ENCODE measurements around the gene GRIA4.
"Not testable (repeated sequence)": the region's sequence is repeated elsewhere in the genome, so short reads cannot be mapped to it uniquely, and the experiment has no call there.

The GRIA4 gene

DNA sequence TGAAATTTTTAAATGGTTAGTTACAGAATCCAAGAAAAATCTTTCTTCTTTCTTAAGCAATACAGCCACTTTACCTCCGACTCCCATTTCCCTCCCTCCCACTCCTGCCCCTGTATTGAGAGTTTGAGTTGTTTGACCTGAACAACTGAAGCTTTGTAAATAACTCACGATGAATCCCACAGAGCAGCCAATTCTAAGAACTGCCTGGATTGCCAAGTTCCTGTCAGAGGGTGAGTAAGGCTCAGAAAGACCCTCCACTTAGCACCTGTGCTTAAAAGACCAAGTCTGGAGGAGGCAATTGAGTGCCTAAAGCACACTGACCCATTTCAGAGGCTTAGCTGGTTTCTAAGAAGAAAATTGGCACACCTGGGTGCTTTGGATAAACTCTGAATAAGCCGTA lies 253.7 kb downstream of the GRIA4 start:
- DNase-seq = no peak

GRCh38 chr11:105867742-105868141 lies 257.9 kb downstream of the GRIA4 start:
- DNase-seq = no peak

GRCh38 chr11:105868762-105869285 lies 259.0 kb downstream of the GRIA4 start:
- DNase-seq = no peak

DNA sequence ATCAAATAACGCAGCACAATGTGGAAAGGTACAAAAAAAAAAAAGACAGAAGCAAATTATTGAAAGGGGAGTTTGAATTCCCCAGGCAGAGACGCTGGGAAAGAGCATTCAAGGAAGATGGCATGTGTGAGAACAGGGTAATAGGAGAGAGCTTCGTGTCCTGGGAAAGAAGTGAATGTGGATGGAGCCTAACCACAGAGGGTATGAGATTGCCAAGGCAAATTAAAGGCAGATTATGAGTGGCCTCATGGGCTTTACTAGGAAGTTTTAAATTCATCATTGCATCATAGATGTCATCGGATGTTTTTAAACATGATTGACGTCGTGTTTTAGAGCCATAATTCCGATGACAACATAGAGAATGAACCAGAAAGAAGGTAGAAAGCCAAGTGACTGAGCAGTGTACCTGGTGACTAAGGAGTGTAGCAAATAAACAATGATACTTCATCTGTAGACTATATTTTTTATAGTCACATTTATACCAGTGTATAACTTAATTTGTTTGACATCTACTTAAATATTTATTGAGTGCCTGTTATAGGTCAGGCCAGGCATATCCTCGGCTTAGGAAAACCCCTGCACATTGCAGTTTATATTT lies 260.7 kb downstream of the GRIA4 start:
- no peak for DNase-seq

DNA sequence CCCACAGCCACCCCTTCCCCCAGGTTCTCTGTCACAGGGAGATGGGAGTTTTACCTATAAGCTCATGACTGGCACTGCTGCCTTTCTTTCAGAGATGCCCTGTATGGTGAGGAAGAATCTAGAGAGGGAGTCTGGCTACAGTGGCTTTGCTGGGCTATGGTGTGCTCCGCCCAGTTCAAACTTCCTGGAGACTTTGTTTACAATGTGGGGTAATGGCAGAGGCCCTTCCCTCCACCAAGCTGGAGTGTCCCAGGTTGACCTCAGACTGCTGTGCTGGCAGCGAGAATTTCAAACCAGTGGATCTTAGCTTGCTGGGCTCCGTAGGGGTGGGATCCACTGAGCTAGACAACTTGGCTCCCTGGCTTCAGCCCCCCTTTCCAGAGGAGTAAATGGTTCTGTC lies 268.6 kb downstream of the GRIA4 start:
- no peak for DNase-seq

- not testable (repeated sequence) for DNase-seq
Observed at GRCh38 chr11:105878927-105879326, 269.1 kb downstream of the GRIA4 start.

GRCh38 chr11:105881027-105881426 lies 271.2 kb downstream of the GRIA4 start:
- DNase-seq = no peak

DNA sequence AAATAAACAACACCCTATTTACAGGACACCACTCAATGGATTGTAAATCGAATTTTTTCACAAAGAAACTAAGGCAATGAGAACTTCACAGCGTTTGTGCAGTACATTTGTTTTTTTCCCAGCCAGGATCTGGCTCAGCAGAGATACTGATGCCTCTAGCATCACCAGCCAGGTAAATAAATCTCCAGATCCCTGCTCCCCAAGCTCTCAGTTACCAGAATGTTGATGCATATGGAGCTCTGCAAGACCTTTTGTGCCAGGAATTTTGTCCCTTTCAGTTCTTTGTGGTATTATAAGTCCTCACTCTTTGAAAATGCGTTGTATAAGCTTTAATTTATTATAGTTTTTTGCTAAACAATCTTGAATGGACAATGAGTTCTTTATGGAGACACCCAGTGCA lies 274.6 kb downstream of the GRIA4 start:
- DNase-seq = no peak

DNA sequence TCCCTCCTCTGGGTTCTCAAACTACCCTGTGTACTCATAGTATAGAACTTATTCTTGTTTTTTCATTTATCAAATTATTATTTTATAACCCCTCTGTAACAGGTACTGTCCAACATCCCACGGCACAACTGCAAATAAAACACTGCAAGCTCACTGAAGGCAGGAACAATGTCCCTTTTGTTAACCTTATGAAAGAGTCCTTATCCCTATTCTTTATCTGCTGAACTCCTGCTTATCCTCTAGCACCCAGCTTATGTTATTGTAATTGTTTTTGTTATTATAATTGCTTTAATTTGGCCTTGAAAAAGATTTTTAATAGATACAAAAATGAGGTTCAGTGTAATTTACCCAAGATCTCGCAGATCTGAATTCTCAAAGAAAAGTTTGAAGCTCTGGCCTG lies 281.8 kb downstream of the GRIA4 start:
- DNase-seq = no peak

DNA sequence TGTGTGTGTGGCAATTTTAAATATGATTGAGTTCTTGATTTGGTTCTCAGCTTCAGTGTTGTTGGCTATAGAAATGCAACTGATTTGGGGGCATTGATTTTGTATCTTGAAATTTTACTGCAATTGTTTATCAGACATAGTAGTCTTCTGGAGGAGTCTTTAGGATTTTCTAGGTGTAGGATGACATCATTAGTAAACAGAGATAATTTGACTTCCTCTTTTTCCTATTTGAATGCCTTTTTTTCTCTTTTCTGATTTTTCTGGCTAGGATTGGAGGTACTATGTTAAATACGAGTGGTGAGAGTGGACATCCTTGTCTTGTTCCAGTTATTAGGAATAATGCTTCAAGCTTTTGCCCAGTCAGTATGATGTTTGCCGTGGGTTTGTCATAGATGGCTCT lies 287.3 kb downstream of the GRIA4 start:
- DNase-seq = no peak

GRCh38 chr11:105899772-105900171 lies 289.9 kb downstream of the GRIA4 start:
- DNase-seq = no peak

- DNase-seq = no peak
Observed at GRCh38 chr11:105900515-105901035, 290.7 kb downstream of the GRIA4 start.

DNA sequence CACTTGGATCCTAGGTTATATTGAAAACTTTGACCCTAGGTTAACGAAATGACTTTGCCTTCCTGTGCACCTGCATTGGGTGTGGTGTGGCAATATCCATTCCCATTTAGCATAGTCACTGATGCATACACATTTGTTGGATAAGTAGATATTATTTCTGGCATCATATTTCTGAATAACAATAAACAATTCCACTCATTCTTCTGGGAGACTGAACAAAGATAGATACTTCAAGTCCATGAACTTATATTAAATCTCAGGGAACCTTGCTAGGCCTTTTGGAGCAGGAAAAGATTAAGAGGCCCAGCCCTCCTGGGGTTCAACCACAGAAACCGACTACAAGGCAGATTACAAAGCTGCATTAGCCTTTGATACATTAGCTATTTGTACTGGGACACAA lies 293.2 kb downstream of the GRIA4 start:
- no peak for DNase-seq

GRCh38 chr11:105906517-105906916 lies 296.6 kb downstream of the GRIA4 start:
- DNase-seq = no peak

DNA sequence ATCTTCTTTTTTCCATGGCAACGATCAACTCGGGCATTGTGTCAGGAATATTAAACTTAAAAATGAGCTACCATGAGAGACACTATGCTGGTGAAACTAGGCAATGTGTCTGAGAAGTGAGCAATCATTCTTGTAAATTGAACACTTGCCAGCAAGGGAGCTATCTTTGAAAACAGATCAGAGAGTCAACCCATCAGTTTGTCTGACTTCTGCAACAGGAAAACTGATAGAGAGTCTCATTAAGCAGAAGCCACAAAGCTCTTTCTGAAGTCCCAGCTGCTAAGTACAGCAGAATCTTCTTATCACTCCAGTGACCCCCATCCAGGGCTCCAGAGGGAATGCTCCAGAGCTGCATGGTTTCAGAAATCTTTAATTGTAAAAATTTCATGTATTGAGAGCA lies 297.4 kb downstream of the GRIA4 start:
- DNase-seq = no peak

DNA sequence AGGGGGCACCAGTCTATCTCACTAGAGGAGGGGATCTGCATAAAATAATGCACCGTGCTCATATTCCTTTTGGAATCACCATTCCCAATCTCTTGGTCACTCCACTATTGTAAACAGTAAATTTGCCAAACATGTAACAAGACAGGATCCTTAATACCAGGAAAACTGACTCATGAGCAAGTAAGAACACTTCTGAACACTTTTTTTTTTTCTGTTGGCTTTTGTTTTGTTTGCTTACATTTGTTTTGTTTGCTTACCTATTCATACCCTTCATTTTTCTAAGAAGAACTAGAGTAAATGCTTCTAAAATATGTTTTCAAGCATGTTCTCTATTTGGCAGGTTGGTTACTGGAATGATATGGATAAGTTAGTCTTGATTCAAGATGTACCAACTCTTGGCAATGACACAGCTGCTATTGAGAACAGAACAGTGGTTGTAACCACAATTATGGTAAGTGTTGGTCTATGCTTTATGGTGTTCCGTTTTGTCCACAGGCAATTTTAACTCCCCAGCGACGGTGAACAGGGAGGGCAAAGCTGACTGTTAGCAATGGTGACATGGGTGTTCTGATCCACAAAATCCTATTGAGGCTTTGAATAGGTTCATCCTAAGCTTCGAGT lies 300.3 kb downstream of the GRIA4 start:
- DNase-seq = no peak

GRCh38 chr11:105911454-105911853 lies 301.6 kb downstream of the GRIA4 start:
- DNase-seq = no peak

GRCh38 chr11:105912666-105913065 lies 302.8 kb downstream of the GRIA4 start:
- DNase-seq = no peak

DNA sequence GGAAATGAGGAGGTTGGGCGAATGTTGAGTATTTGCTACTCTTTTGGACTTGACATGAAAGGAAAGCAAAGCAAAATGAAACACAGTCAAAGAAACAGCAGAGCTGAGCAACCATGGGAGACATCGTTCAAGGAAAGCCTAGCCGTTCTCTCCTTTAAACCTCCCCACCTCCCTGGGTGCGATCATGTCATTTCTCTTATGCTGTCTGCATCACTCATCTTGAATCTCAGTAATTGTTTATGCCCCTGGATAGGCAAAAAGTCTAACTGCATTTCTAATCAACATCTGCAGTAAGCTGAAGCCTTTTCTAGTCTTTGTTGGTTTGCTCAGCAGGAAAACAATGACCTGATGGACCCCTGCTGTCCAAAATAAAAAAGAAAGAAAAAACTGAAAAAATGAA lies 305.1 kb downstream of the GRIA4 start:
- no peak for DNase-seq

- no peak for DNase-seq
Observed at GRCh38 chr11:105918039-105918438, 308.2 kb downstream of the GRIA4 start.

DNA sequence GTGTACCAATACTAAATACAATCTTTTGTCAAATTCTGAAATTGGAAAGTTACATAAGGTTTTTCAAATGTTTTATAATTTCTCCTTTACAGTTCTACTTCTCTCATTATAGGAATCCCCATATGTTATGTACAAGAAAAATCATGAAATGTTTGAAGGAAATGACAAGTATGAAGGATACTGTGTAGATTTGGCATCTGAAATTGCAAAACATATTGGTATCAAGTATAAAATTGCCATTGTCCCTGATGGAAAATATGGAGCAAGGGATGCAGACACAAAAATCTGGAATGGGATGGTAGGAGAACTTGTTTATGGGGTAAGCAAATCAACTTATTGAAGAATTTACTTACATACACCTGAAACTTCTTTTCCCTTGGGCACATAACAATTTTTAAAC lies 308.7 kb downstream of the GRIA4 start:
- no peak for DNase-seq

- no peak for DNase-seq
Observed at GRCh38 chr11:105923252-105923651, 313.4 kb downstream of the GRIA4 start.

- no peak for DNase-seq
Observed at GRCh38 chr11:105923807-105924206, 313.9 kb downstream of the GRIA4 start.

GRCh38 chr11:105929084-105929955 lies 319.4 kb downstream of the GRIA4 start:
- no peak for DNase-seq

Data from stimulated activated naive CD4-positive, alpha-beta T cell treated with Interleukin-2 at 50 U/mL for 16 hours (primary cell).